Right lobe of liver (tissue), 6 donors: Measurements from ENCODE around the gene PATZ1. TPM values are rescaled to one million over a fixed set of nuclear protein-coding genes. Genes with fewer than 3 reads are reported as not detected.
"Not testable (repeated sequence)": the region's sequence is repeated elsewhere in the genome, so short reads cannot be mapped to it uniquely, and the experiment has no call there.

Experiments
- ATAC-seq, 4 donors: fragments of 200-7000 bp; cut with Tn5 transposase; one replicate each; pipeline ENCODE4 v1.9.1; 2020; ENCODE audit warnings: mild to moderate bottlenecking in 4 of 4, moderate library complexity in 4 of 4
- DNase-seq, 3 donors: peaks; one replicate each; pipeline ENCODE4 v3.0.0-alpha.2; 2020
- H3K27ac ChIP-seq, 3 donors: fragments of 200-600 bp; one replicate each; pipeline ENCODE4 v1.8.0; 2022
- H3K27me3 ChIP-seq, 2 donors: fragments of 200-600 bp; one replicate each; pipeline ENCODE4 v1.8.0; 2022
- H3K36me3 ChIP-seq, 4 donors: fragments of 200-600 bp; sonication (generic) in 1 of 4; one replicate each; pipeline versions ENCODE4 v1.5.1 to v1.8.0; 2017 to 2022; ENCODE audit warnings: control low read depth in 1 of 4
- H3K4me1 ChIP-seq, 4 donors: fragments of 200-600 bp; sonication (generic) in 1 of 4; one replicate each; pipeline versions ENCODE4 v1.5.1 to v1.8.0; 2017 to 2022; ENCODE audit warnings: control low read depth in 1 of 4
- H3K4me3 ChIP-seq, 3 donors: fragments of 200-600 bp; one replicate each; pipeline ENCODE4 v1.8.0; 2022
- H3K9me3 ChIP-seq, 4 donors: fragments of 200-600 bp; sonication (generic) in 1 of 4; one replicate each; pipeline versions ENCODE4 v1.5.1 to v1.8.0; 2017 to 2022; ENCODE audit warnings: control low read depth in 1 of 4
- CTCF ChIP-seq, 4 donors: fragments of 200-600 bp in 3 of 4; fragments of 450-650 bp in 1 of 4; IDR thresholded peaks; one replicate each; pipeline versions ENCODE4 v1.5.1 to v1.8.0; 2016 to 2022; ENCODE audit warnings: antibody characterized with exemption in 4 of 4, mild to moderate bottlenecking in 2 of 4
- POLR2A ChIP-seq: fragments of 450-650 bp; IDR thresholded peaks from one replicate; pipeline ENCODE4 v1.6.1; 2017; ENCODE audit warnings: antibody characterized with exemption, mild to moderate bottlenecking
- WGBS: methylation state at CpG from one replicate; pipeline ENCODE4 v1.1.6; 2018; ENCODE audit warnings: low coverage, low lambda C conversion rate; ENCODE audit not compliant: insufficient coverage; ENCODE audit errors: missing lambda C conversion rate; 5-methylcytosine and 5-hydroxymethylcytosine counted together
- intact Hi-C, 2 donors: fragments of 100-400 bp; cut with DNase I; formaldehyde crosslinking; loops; one replicate each; pipeline versions ENCODE4 v1.11.2 to v1.14.1; 2022
- total RNA-seq, 6 experiments: library from RNA; depleted of rRNA in 2 of 6; stranded (reverse); fragments of >200 nt in 2 of 6; fragmentation: NEBNext Ultra II Directional in 3 of 6; extraction: Animal tissue kit (Norgen Biotek cat#: 25700) in 3 of 6; gene quantifications; one replicate each; pipeline versions ENCODE4 v1.1.0 to v1.2.4, GENCODE V29; 2016 to 2023
- donor health status: DM: no; HTN: yes; CAD: no.
- donor health status: DM: no; HTN: no; CAD: no.
- donor health status: DM: no; HTN: no; CAD: no.
- donor health status: DM: no; HTN: yes; CAD: no.
- donor health status: DM: no; HTN: yes; CAD: no.

The PATZ1 gene
- total RNA-seq, 6 experiments from 2014 or later, result 7.4 to 18.8 (median 11.5) TPM

- 100% methylated on average over 1 of the region's 4 CpGs for WGBS
- DNase-seq (no peak), ATAC-seq (no peak)
- H3K27ac ChIP-seq, result no peak overlapping the region
- no peaks in the 10 kb centered on the region for H3K27me3 ChIP-seq
- no peak for TF ChIP-seq POLR2A
- no peak for TF ChIP-seq CTCF (IDR thresholded peaks at IDR 0.05)
- no peaks in the 10 kb centered on the region for H3K9me3 ChIP-seq
- no peaks in the 10 kb centered on the region for H3K4me1 ChIP-seq
- peaks cover 0 to 10% (median 0%) of the 10 kb centered on the region in 4 donors for H3K36me3 ChIP-seq
- H3K4me3 ChIP-seq, result no peak overlapping the region
- intact Hi-C loops, result no loop called here
Observed at GRCh38 chr22:31321421-31321820, 24.7 kb downstream of the PATZ1 start.

DNA sequence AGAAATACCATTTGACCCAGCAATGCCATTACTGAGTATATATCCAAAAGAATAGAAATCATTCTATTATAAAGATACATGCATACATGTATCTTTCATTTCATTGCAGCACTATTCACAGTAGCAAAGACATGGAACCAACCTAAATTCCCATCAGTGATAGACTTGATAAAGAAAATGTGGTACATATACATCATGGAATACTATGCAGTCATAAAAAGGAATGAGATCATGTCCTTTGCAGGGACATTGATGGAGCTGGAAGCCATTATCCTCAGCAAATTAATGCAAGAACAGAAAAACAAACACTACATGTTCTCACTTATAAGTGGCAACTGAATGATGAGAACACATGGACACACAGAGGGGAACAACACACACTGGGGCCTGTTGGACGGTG lies 31.9 kb downstream of the PATZ1 start:
- H3K4me3 ChIP-seq, H3K4me1 ChIP-seq, H3K9me3 ChIP-seq, H3K27me3 ChIP-seq, intact Hi-C loops, ATAC-seq, H3K27ac ChIP-seq, H3K36me3 ChIP-seq, DNase-seq: not testable (repeated sequence)
- WGBS, result 67% methylated on average over 1 of the region's 1 CpG

DNA sequence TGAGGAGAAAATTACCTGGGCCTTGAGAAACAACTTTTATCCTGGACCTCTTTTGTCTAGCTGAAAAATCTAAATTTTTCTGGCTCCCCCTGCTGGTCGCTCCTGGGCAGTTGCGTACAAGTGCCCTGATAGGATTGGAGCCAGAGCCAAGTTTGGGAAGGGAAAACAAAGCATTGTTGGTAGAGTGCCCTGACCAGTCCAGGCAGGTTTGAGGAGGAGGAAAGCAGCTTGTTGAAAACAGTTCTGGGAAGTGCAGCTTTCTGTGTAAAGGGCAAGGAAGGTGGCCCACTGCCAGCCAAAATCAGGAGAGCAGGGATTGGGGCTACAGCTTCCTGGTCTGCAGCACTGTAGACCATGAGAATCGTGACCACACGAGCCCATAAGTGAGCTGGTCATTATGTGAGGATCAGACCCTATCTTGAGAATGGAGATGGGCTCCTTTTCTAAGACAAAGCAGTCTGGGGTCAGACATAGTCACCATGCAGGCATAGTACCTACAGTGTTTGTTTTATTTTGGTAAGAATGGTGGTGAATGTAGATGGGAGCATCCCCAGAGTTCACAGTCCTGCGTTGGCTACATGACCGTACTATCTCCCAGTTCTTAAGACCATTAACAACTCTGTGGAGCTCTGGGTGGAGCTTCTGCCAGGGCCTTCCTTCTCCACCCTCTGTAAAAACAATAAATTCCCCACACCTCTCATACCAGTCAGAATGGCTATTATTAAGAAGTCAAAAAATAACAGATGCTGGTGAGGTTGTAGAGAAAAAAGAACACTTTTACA lies 32.6 kb downstream of the PATZ1 start:
- Histone ChIP-seq H3K36me3 (no peaks in the 10 kb centered on the region), H3K27ac (peak overlapping the region; percentile 39 to 56 (median 46)), H3K4me1 (peaks cover 0 to 4% (median 0%) of the 10 kb centered on the region in 4 donors), H3K4me3 (no peak overlapping the region), H3K27me3 (no peaks in the 10 kb centered on the region), H3K9me3 (no peaks in the 10 kb centered on the region)
- 11% methylated on average over 5 of the region's 6 CpGs for WGBS
- TF ChIP-seq CTCF (IDR thresholded peaks at IDR 0.05) (peak; percentile 87 to 93 (median 91)), POLR2A (no peak)
- intact Hi-C loops, result no loop called here
- DNase-seq (peak; percentile 75 to 86 (median 79)), ATAC-seq (peak; percentile 98 to 100 (median 98))

DNA sequence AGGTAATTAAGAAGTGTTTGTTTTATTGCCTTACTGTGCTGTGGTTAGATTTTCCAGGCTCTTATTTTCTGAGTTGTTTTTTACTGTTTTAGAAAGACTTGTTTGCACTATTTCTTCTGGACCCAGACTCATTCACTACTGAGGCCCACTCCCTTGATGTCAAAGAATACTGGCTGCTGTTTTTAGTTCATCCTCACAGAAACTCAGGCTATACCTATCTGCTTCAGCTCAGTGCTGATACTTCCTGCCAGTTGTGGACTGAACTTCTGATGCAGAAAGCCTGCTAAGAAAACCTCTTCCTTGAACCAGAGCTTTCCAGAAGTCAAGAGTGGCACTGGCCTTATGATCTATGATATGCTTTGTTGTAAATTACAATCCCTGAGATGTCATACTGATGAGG lies 38.0 kb downstream of the PATZ1 start:
- H3K36me3 ChIP-seq, result no peaks in the 10 kb centered on the region
- TF ChIP-seq CTCF (IDR thresholded peaks at IDR 0.05), result no peak
- TF ChIP-seq POLR2A, result no peak
- no peak for ATAC-seq
- no peaks in the 10 kb centered on the region for H3K27me3 ChIP-seq
- H3K4me1 ChIP-seq, result no peaks in the 10 kb centered on the region
- H3K4me3 ChIP-seq, result no peak overlapping the region
- intact Hi-C loops, result no loop called here
- H3K27ac ChIP-seq, result no peak overlapping the region
- DNase-seq, result no peak
- H3K9me3 ChIP-seq, result no peaks in the 10 kb centered on the region

DNA sequence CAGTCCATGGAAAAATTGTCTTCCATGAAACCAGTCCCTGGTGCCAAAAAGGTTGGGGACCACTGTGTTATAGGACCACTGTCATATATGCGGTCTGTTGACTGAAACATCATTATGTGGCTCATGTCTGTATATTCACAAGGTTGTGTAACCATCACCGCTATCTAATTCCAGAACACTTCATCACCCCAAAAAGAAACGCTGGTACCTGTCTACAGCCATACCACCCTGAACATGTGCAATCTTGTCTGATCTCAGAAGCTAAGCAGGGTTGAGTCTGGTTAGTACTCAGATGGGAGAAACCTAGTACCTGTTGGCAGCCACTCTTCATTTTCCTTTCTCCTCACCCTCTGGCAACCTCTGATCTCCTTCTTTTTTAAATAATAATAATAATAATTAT lies 41.0 kb downstream of the PATZ1 start:
- intact Hi-C loops, result no loop called here
- no peak overlapping the region for H3K4me3 ChIP-seq
- no peak for DNase-seq

More for the DNA sequence above, 41.0 kb downstream of the PATZ1 start:
- H3K27me3 ChIP-seq, result no peaks in the 10 kb centered on the region
- no peaks in the 10 kb centered on the region for H3K9me3 ChIP-seq
- TF ChIP-seq POLR2A (no peak), CTCF (IDR thresholded peaks at IDR 0.05) (no peak)
- peaks cover 0 to 3% (median 0%) of the 10 kb centered on the region in 4 donors for H3K4me1 ChIP-seq
- no peak overlapping the region for H3K27ac ChIP-seq
- 100% methylated on average over 2 of the region's 3 CpGs for WGBS
- ATAC-seq, result no peak
- no peaks in the 10 kb centered on the region for H3K36me3 ChIP-seq
